WTC11 (cell line): ENCODE measurements around the gene CRADD.

ENCODE experiments used
- ESRRA ChIP-seq: sonication (generic); formaldehyde crosslinking; IDR thresholded peaks from 2 replicates; pipeline ENCODE4 v1.8.1; 2022; ENCODE audit warnings: mild to moderate bottlenecking, missing genetic modification reagents, borderline replicate concordance
- NFYB ChIP-seq: sonication (generic); formaldehyde crosslinking; conservative IDR thresholded peaks from 2 replicates; pipeline ENCODE4 v1.8.0; 2022; ENCODE audit warnings: low read depth, missing genetic modification reagents
- NR2C2 ChIP-seq: sonication (generic); formaldehyde crosslinking; IDR thresholded peaks from 2 replicates; pipeline ENCODE4 v1.8.0; 2022; ENCODE audit warnings: mild to moderate bottlenecking, missing genetic modification reagents
- PRRX2 ChIP-seq: fragments of 250-450 bp; sonication (Bioruptor Pico); IDR thresholded peaks from 2 replicates; pipeline ENCODE4 v1.8.0; 2021; ENCODE audit warnings: mild to moderate bottlenecking
- TP53 ChIP-seq: sonication (generic); formaldehyde crosslinking; IDR thresholded peaks from 2 replicates; pipeline ENCODE4 v1.8.1; 2023; ENCODE audit warnings: mild to moderate bottlenecking, missing genetic modification reagents
- ZNF121 ChIP-seq: sonication (generic); formaldehyde crosslinking; IDR thresholded peaks from 2 replicates; pipeline ENCODE4 v1.8.0; 2023; ENCODE audit warnings: missing genetic modification reagents
- TF ChIP-seq, protein P1 (sequence below): fragments of 200-600 bp; IDR thresholded peaks from 2 replicates; pipeline ENCODE4 v1.8.0; 2022; ENCODE audit warnings: antibody characterized with exemption
- TF ChIP-seq, protein P2 (sequence below): sonication (generic); formaldehyde crosslinking; IDR thresholded peaks from 2 replicates; pipeline ENCODE4 v1.8.1; 2022; ENCODE audit warnings: missing genetic modification reagents, borderline replicate concordance
- TF ChIP-seq, protein P3 (sequence below): sonication (generic); formaldehyde crosslinking; IDR thresholded peaks from 2 replicates; pipeline ENCODE4 v1.8.1; 2022; ENCODE audit warnings: mild to moderate bottlenecking, moderate library complexity, missing genetic modification reagents

DNA sequence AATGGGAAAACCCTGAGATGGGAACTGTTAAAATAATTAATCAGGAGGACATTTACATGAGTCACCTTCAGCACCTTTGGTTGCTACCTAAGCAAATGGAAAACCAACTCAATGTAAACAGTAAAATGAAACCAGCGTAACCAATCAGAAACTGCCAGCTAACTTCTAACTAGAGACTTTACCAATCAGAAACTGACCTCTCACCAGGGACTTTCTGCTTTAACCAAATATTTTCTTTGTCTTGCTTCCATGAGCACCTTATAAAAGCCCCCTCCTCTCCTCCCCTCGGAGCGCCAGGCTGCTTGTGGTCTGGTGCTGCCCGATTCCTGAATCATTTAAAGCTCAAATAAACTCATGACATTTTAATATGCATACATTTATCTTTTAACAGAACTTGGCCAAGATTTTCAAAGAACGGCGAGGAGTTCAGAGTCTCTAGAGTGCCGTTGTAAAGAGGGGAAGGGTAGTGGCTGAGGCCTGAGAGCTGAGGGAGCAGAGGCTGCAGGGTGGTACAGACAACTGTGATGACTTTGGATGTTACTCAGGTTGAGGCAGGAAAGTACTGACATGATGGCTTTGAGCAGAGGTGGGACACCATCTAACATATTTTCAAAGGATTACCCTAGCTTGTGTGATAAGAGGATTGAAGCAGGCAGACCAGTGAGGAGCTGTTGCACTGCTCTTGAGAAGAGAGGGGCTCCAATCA is 183.6 kb downstream of the CRADD start:
- TF ChIP-seq, protein P1, sequence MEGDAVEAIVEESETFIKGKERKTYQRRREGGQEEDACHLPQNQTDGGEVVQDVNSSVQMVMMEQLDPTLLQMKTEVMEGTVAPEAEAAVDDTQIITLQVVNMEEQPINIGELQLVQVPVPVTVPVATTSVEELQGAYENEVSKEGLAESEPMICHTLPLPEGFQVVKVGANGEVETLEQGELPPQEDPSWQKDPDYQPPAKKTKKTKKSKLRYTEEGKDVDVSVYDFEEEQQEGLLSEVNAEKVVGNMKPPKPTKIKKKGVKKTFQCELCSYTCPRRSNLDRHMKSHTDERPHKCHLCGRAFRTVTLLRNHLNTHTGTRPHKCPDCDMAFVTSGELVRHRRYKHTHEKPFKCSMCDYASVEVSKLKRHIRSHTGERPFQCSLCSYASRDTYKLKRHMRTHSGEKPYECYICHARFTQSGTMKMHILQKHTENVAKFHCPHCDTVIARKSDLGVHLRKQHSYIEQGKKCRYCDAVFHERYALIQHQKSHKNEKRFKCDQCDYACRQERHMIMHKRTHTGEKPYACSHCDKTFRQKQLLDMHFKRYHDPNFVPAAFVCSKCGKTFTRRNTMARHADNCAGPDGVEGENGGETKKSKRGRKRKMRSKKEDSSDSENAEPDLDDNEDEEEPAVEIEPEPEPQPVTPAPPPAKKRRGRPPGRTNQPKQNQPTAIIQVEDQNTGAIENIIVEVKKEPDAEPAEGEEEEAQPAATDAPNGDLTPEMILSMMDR: no peak
- TF ChIP-seq, protein P2, sequence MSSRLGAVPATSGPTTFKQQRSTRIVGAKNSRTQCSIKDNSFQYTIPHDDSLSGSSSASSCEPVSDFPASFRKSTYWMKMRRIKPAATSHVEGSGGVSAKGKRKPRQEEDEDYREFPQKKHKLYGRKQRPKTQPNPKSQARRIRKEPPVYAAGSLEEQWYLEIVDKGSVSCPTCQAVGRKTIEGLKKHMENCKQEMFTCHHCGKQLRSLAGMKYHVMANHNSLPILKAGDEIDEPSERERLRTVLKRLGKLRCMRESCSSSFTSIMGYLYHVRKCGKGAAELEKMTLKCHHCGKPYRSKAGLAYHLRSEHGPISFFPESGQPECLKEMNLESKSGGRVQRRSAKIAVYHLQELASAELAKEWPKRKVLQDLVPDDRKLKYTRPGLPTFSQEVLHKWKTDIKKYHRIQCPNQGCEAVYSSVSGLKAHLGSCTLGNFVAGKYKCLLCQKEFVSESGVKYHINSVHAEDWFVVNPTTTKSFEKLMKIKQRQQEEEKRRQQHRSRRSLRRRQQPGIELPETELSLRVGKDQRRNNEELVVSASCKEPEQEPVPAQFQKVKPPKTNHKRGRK: no peak
- TF ChIP-seq NFYB (CRISPR knock-in tag) (no peak), ESRRA (CRISPR knock-in tag) (no peak), TP53 (CRISPR knock-in tag) (no peak), NR2C2 (CRISPR knock-in tag) (no peak), ZNF121 (CRISPR knock-in tag) (no peak), PRRX2 (CRISPR knock-in tag) (no peak)
- TF ChIP-seq, protein P3, sequence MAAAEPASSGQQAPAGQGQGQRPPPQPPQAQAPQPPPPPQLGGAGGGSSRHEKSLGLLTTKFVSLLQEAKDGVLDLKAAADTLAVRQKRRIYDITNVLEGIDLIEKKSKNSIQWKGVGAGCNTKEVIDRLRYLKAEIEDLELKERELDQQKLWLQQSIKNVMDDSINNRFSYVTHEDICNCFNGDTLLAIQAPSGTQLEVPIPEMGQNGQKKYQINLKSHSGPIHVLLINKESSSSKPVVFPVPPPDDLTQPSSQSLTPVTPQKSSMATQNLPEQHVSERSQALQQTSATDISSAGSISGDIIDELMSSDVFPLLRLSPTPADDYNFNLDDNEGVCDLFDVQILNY: no peak
